ENCODE results near the gene COL24A1.
A peak's percentile ranks its signal among the peaks of the same experiment; 100 is the strongest.

The COL24A1 gene

GRCh38 chr1:86156566-86157455 is at the start of gene COL24A1:
Gene COL24A1 (minus strand): TSS chr1:86156772. CDS start chr1:86156396, 376 bp downstream.
- peak; percentile 5 for DNase-seq
- Mint-ChIP-seq H3K4me1 (peaks cover 4% of the 10 kb centered on the region), H3K36me3 (ENCODE audit: low read depth) (no peaks in the 10 kb centered on the region), H3K27me3 (peaks cover 45% of the 10 kb centered on the region), H3K4me3 (peak within 1 kb of the TSS; percentile 32), H3K9me3 (no peaks in the 10 kb centered on the region), H3K27ac (no peak within 1 kb of the TSS)
- ATAC-seq = peak; percentile 33

GRCh38 chr1:86205741-86206140 is 49.2 kb upstream of the COL24A1 start:
- DNase-seq (no peak), ATAC-seq (no peak)
- no peaks in the 10 kb centered on the region for H3K4me1 Mint-ChIP-seq
- no peak overlapping the region for H3K4me3 Mint-ChIP-seq
- no peak overlapping the region for H3K27ac Mint-ChIP-seq
- H3K9me3 Mint-ChIP-seq = no peaks in the 10 kb centered on the region
- H3K36me3 Mint-ChIP-seq (ENCODE audit: low read depth) = no peaks in the 10 kb centered on the region
- no peaks in the 10 kb centered on the region for H3K27me3 Mint-ChIP-seq

- H3K4me1 Mint-ChIP-seq = no peaks in the 10 kb centered on the region
- no peak for DNase-seq
- H3K9me3 Mint-ChIP-seq = no peaks in the 10 kb centered on the region
- H3K27me3 Mint-ChIP-seq = no peaks in the 10 kb centered on the region
- no peak overlapping the region for H3K4me3 Mint-ChIP-seq
- no peak for ATAC-seq
- H3K27ac Mint-ChIP-seq = no peak overlapping the region
- no peaks in the 10 kb centered on the region for H3K36me3 Mint-ChIP-seq (ENCODE audit: low read depth)
Measured at GRCh38 chr1:86202552-86203340, 46.2 kb upstream of the COL24A1 start.

- Mint-ChIP-seq H3K27me3 (no peaks in the 10 kb centered on the region), H3K4me3 (no peak overlapping the region), H3K27ac (no peak overlapping the region), H3K36me3 (ENCODE audit: low read depth) (no peaks in the 10 kb centered on the region), H3K9me3 (no peaks in the 10 kb centered on the region), H3K4me1 (no peaks in the 10 kb centered on the region)
- DNase-seq (no peak), ATAC-seq (no peak)
Measured at GRCh38 chr1:86201311-86201710, 44.7 kb upstream of the COL24A1 start.

- Mint-ChIP-seq H3K27ac (no peak overlapping the region), H3K9me3 (no peaks in the 10 kb centered on the region), H3K27me3 (no peaks in the 10 kb centered on the region), H3K4me1 (no peaks in the 10 kb centered on the region), H3K4me3 (no peak overlapping the region), H3K36me3 (ENCODE audit: low read depth) (no peaks in the 10 kb centered on the region)
- ATAC-seq (no peak), DNase-seq (no peak)
Measured at GRCh38 chr1:86200901-86201300, 44.3 kb upstream of the COL24A1 start.

DNA sequence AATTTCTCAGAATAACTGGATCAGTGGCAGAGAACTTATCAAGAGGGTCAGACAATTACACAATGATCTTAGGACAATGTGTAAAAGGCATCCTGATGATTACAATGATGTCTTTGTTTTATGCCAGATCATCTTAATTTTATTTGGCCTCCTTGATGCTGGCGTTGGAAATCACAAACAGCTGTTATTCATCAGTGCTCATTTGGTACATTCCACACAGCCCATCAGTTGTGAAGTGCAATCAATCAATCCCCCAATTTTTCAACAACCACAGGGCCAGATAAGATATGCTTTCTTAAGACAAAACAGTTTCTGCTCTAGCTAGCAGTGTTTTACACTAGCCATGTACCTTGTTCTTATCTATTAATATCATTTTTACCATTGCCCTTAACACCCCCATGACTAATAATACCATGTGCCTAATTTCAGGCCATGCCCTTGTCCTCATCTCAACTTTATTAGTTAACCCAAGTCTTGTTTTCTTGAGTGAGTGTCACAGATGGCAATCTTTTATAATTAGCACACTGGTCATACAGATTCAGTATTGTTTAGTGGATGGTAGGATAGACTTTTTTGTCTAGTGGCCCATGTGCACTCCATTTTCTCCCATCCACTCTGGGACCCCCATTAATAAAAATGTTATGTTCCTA is 40.8 kb upstream of the COL24A1 start:
- H3K27ac Mint-ChIP-seq = no peak overlapping the region
- ATAC-seq = no peak
- no peaks in the 10 kb centered on the region for H3K4me1 Mint-ChIP-seq

DNA sequence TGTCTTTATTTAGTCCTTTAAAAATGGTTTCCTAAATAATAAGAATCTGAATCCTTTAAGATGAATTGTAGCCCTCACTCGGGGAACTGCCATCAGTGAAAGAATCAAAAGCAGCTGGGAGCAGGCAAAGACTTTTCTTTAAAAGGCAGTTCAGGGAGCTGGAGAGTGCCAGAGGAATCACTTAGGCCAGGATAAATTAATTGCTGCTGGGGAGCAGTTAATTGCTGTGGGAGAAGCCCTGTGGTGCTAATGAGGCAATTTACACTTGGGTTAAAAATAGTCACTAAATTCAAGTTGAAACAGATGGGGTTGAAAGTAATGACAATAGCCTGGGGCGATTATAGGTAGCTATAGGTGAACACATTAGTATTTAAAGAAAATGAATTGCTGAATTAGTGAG is 38.7 kb upstream of the COL24A1 start:
- ATAC-seq = no peak
- H3K4me1 Mint-ChIP-seq = no peaks in the 10 kb centered on the region
- no peaks in the 10 kb centered on the region for H3K36me3 Mint-ChIP-seq (ENCODE audit: low read depth)
- no peak for DNase-seq
- no peak overlapping the region for H3K27ac Mint-ChIP-seq
- H3K9me3 Mint-ChIP-seq = peaks cover 3% of the 10 kb centered on the region
- H3K27me3 Mint-ChIP-seq = no peaks in the 10 kb centered on the region
- H3K4me3 Mint-ChIP-seq = no peak overlapping the region

More for the DNA sequence above, 40.8 kb upstream of the COL24A1 start:
- no peak for DNase-seq
- Mint-ChIP-seq H3K9me3 (no peaks in the 10 kb centered on the region), H3K36me3 (ENCODE audit: low read depth) (no peaks in the 10 kb centered on the region), H3K4me3 (no peak overlapping the region), H3K27me3 (no peaks in the 10 kb centered on the region)

- no peak for DNase-seq
- H3K27ac Mint-ChIP-seq = no peak overlapping the region
- ATAC-seq = no peak
- no peaks in the 10 kb centered on the region for H3K4me1 Mint-ChIP-seq
- H3K9me3 Mint-ChIP-seq = peaks cover 3% of the 10 kb centered on the region
- H3K4me3 Mint-ChIP-seq = no peak overlapping the region
- H3K36me3 Mint-ChIP-seq (ENCODE audit: low read depth) = no peaks in the 10 kb centered on the region
- H3K27me3 Mint-ChIP-seq = no peaks in the 10 kb centered on the region
Measured at GRCh38 chr1:86194491-86195034, 38.0 kb upstream of the COL24A1 start.

GRCh38 chr1:86192417-86192816 is 35.8 kb upstream of the COL24A1 start:
- Mint-ChIP-seq H3K27ac (no peak overlapping the region), H3K4me1 (no peaks in the 10 kb centered on the region), H3K9me3 (peaks cover 3% of the 10 kb centered on the region), H3K27me3 (no peaks in the 10 kb centered on the region), H3K36me3 (ENCODE audit: low read depth) (no peaks in the 10 kb centered on the region), H3K4me3 (no peak overlapping the region)
- DNase-seq (no peak), ATAC-seq (no peak)

- Mint-ChIP-seq H3K9me3 (peaks cover 3% of the 10 kb centered on the region), H3K4me3 (no peak overlapping the region), H3K36me3 (ENCODE audit: low read depth) (no peaks in the 10 kb centered on the region), H3K27ac (no peak overlapping the region), H3K4me1 (no peaks in the 10 kb centered on the region), H3K27me3 (no peaks in the 10 kb centered on the region)
- DNase-seq (no peak), ATAC-seq (no peak)
Measured at GRCh38 chr1:86191958-86192357, 35.4 kb upstream of the COL24A1 start.

DNA sequence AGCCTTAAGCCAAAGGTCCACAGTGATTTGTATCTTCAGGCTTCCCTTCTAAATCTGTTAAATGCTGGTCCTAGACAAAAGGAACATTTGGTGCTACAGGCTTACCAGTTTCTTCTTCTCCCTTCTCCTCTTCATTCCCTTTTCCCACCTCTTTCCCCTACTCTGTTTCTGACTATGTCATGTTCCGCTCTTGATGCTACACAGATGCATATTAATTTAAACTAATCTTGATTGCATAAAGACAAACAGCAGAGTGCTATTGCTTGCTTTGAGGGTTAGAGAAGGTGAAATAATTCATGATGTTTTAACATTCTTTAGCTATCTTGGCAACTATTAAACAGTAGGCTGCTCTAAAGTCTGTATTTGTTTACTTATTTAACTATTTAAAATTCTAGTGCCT is 34.3 kb upstream of the COL24A1 start:
- Mint-ChIP-seq H3K4me1 (no peaks in the 10 kb centered on the region), H3K27me3 (no peaks in the 10 kb centered on the region), H3K9me3 (peaks cover 3% of the 10 kb centered on the region), H3K36me3 (ENCODE audit: low read depth) (no peaks in the 10 kb centered on the region), H3K27ac (no peak overlapping the region), H3K4me3 (no peak overlapping the region)
- ATAC-seq = no peak
- DNase-seq = no peak

- Mint-ChIP-seq H3K27me3 (no peaks in the 10 kb centered on the region), H3K4me3 (no peak overlapping the region), H3K4me1 (no peaks in the 10 kb centered on the region), H3K27ac (no peak overlapping the region), H3K9me3 (peaks cover 4% of the 10 kb centered on the region), H3K36me3 (ENCODE audit: low read depth) (no peaks in the 10 kb centered on the region)
- DNase-seq = no peak
- ATAC-seq = no peak
Measured at GRCh38 chr1:86184426-86184825, 27.9 kb upstream of the COL24A1 start.

GRCh38 chr1:86183810-86184209 is 27.2 kb upstream of the COL24A1 start:
- DNase-seq (no peak), ATAC-seq (no peak)
- Mint-ChIP-seq H3K4me3 (no peak overlapping the region), H3K27ac (no peak overlapping the region), H3K4me1 (no peaks in the 10 kb centered on the region), H3K27me3 (no peaks in the 10 kb centered on the region), H3K36me3 (ENCODE audit: low read depth) (no peaks in the 10 kb centered on the region), H3K9me3 (peaks cover 4% of the 10 kb centered on the region)

DNA sequence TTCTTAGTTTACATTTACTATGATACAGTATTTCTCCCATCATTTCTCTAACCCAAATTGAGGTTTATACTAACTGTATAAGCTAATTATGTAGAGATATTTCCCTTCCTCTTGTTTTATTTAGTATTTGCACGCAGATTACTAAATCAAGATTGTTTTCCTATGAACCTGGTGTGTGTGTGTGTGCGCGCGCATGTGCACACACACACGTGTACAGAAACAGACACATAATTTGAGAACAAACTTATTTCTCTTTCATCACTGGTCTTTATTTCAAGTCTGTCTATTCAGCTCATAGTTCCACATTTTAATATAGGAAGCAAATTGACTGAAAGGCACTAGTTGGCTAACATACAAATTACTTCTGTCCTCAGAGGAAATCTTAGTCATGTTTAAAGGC is 19.7 kb upstream of the COL24A1 start:
- Mint-ChIP-seq H3K9me3 (peaks cover 4% of the 10 kb centered on the region), H3K27me3 (no peaks in the 10 kb centered on the region), H3K27ac (no peak overlapping the region), H3K36me3 (ENCODE audit: low read depth) (no peaks in the 10 kb centered on the region), H3K4me1 (no peaks in the 10 kb centered on the region), H3K4me3 (no peak overlapping the region)
- DNase-seq (no peak), ATAC-seq (no peak)
